Measurements from ENCODE around the gene LSMEM2. TPM values are rescaled to one million over a fixed set of nuclear protein-coding genes. Genes with fewer than 3 reads are reported as not detected.
"Not testable (repeated sequence)": the region's sequence is repeated elsewhere in the genome, so short reads cannot be mapped to it uniquely, and the experiment has no call there.

Gene LSMEM2
- total RNA-seq, 2 donors from 2014 or later, result not detected

DNA sequence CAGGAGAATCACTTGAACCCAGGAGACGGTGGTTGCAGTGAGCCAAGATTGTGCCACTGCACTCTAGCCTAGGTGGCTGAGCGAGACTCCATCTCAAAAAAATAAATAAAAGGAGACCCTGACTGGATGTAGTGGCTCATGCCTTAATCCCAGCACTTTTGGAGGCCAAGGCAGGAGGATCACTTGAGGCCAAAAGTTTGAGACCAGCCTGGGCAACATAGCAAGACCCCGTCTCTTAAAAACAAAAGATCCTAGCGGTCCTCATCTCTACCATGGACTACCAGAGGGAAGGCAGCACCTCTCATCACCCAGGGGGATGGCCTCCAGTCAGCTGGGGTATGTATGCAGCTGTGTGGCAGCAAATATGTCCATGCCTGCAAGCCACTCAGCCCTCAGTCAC lies 16.7 kb upstream of the LSMEM2 start:
- intact Hi-C loops (cut with DNase I, micrococcal nuclease); ATAC-seq; DNase-seq: not testable (repeated sequence)

DNA sequence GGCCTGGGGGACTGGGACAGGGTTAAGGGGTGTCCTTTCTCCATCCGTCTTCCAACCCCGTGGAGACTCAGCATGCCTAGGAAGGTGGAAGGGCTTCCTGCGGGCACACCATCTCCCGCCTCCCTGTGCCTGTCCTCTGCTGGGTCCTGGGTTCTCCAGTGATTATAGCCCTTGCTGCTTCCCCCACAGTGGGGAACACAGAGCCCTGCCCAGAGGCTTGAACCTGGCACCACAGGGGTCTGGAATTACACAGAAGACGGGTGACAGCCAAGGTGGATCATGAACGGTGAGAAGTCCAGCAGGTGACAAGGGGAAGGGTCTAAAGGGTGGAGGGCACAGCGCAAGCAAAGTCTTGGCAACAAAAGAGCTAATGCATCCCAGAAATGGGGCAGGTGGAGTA lies 16.1 kb upstream of the LSMEM2 start:
- no peak for ATAC-seq
- intact Hi-C loops (cut with DNase I, micrococcal nuclease), result no loop called here
- no peak for DNase-seq

DNA sequence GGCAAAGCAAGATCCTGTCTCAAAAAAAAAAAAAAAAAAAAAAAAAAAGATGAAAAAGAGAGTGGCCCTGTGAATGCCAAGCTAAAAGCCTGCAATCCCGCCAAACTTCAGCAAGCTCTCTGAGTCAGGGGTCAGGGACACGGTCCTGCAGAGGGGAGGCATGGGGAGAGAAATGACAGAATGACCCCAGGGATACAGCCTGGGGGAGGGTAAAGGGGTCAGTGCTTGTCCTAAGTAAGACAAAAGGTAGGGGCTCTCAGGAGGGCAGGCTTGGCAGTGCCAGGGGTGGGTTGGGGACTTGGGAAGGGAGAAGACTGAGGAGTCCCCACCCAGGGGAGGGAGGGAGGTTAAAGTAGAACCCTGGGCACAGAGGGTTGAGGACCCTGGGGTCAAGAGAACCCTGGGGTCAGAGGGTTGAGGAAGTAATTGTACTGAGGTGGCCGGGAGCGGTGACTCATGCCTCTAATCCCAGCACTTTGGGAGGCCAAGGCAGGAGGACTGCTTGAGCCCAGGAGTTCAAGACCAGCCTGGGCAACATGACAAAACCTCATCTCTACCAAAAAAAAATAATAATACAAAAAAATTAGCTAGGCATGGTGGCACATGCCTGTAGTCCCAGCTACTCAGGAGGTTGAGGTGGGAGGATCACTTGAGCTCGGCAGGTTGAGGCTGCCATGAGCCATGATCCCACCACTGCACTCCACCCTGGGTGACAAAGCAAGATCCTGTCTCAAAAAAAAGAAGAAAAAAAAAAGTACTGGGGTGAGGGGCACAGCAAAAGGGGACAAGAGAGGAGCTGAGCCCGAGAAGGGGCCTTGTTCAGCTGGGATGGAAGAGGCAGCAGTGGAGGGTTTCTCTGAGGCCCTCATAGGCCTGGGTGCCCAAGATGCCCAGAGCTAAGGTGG lies 15.2 kb upstream of the LSMEM2 start:
- ATAC-seq (no peak), DNase-seq (no peak)
- intact Hi-C loops (cut with DNase I, micrococcal nuclease), result no loop called here

DNA sequence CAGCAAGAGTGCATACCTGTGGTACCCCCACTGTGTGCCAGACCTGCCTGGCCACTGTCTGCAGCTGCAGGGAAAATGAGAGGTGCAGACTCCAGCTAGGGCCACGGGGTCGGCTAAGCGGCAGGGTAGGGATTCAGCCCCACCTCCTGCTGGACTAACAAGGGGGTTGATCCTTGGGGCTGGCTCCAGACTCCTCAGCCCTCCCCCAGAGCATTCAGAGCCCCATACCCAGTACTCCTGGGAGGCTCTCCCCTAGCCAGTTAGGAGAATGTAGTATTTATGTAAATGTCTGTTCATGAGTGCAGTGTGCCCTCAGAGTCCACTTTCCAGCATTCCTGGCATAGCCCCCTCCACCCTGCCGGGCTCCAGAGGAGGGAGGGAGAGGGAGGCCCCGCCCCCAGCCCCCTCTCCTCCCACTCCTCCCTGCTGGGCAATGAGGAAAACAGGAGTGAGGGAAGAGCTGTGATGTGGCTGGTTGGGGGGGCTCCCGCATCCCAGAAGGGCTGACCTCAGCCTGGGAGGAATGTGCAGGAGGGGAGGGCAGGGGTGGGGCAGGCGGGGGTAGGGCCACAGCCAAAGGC lies 14.4 kb upstream of the LSMEM2 start:
- peak; percentile 58 to 69 for DNase-seq
- ATAC-seq, result no peak
- intact Hi-C loops (cut with DNase I, micrococcal nuclease), result no loop called here

DNA sequence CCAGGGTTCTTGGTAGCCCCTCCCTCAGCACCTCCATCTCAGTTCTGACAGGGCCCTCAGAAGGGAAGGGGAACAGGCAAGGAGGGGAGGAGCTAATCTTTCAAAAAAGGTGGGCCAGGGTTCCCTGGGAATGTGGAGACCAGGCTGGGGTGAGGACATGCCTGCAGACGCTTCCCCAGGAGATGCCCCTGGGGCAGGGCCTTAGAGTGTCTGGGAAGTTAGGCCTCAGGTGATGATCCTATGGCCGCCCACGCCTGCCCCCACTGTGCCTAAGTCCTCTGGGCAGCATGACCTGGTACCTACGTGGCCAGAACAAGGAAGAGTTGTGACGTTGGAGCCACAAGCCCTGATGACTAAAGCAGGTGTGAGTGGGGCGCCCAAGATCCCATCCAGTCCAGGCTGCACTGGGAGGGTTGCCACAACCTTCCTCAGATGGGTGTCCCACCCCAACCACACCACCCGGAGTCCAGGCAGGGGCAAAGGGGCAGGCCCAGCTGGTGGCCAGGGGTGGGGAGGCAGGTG lies 13.9 kb upstream of the LSMEM2 start:
- DNase-seq (no peak), ATAC-seq (no peak)
- intact Hi-C loops (cut with DNase I, micrococcal nuclease), result no loop called here

DNA sequence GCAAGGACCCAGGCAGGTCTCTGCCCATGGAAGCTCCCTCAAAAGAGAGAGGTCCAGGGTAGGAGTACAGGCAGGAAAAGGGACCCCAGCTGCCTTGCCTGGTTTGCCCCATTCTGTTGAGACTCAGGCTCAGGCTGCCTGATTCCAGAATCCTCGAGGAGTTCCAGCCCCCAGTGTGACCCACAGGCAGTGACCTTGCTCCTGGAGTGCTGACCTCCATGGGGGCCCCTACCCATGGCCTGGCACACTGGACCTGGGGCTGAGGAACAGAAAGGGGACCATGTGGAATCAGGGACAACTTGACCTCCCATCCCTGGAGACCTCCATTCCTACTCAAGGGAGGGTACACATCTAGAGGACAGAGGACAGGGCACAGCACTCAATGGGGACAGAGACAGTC lies 13.3 kb upstream of the LSMEM2 start:
- ATAC-seq, result no peak
- intact Hi-C loops (cut with DNase I, micrococcal nuclease), result no loop called here
- DNase-seq, result no peak

DNA sequence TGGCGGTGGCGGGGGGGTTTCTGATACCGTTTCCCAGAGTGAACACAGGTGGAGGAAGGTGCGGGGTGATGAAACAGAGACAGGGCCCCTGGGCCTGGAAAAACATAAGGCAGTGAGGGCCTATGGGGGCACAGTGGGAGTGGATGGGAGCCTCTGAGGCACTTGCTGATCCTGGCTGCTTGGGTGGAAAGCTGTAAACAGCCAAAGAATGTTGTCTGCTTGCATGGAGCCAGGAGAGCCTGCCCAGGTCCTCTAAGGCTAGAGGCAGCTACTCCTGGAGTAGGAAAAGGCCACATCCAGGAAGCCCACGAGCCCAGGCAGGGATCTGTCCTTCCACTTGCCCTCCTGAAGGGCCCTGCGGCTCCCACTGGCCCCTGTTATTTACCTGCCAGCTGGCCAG lies 12.9 kb upstream of the LSMEM2 start:
- DNase-seq (no peak), ATAC-seq (no peak)
- intact Hi-C loops (cut with DNase I, micrococcal nuclease), result no loop called here

DNA sequence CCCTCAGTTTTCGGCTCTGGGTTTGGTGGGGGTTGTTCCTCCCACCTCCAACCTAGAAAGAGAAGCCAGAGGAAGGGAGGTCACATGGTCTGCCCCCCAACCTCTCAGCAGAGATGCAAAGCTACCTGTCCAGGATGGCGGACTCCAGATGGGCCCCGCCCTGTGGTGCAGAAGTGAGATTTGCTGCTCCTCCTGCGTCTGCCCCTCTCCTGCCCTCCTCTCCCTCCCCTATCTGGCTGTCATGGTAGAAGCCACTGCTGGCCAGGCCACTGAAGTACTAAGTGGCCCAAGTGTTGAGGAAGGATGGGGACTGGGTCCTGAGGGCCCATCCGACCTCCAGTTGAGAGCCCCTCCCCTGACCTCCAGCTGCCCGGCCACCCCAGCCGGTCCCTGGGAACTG lies 12.1 kb upstream of the LSMEM2 start:
- no peak for ATAC-seq
- intact Hi-C loops (cut with DNase I, micrococcal nuclease), result no loop called here
- DNase-seq, result no peak

DNA sequence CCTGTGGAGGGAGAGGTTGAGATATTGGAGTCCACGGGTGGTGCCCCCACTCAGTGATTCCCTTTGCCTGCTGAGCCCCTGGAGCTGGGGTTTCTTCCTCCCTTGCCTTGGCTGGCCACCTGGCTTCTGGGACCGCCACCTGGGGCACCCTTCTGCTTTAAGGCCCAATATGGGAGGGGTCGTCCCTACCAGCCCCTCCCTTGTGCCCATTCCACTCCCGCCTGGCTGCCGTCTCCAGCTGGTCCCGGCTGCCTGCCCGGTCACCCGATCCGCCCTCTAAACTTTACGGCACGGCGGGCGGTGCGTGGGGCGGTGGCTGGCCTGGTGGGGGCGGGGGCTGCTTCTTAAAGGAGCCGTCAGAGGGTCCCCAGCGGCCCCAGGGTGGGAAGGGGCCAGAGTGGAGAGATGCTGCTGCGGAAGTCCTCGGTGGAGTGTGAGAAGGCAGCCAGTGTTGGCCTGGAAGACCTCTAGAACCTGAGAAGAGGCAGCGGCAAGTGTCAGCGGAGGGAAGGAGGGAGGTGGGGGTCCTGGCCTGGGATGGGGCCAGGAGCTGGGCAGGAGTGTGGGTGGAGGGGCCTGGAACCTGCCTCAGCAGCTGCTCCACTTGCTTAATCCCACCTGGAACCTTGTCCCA lies 11.5 kb upstream of the LSMEM2 start:
- peak; percentile 75 to 84 for DNase-seq
- peak; percentile 55 for ATAC-seq
- intact Hi-C loops (cut with DNase I, micrococcal nuclease), result no loop called here

DNA sequence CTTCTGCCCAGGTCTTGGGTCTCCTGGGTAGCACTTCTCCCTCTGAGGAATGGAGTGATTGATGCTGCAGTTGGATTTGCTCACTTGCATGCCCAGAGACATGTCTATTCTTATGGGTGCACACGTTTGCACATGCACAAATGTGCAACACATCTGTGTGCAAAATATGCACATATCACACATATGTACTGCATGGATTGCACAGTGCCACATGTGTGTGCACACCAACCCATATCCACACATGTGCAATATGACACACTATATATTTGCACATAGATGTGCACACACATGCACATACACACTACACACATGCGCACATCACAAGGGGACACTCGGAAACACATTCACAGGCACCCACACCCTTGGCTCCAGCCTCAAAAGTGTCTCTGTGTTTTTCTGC lies 10.6 kb upstream of the LSMEM2 start:
- intact Hi-C loops (cut with DNase I, micrococcal nuclease), result no loop called here
- no peak for ATAC-seq
- DNase-seq, result no peak

DNA sequence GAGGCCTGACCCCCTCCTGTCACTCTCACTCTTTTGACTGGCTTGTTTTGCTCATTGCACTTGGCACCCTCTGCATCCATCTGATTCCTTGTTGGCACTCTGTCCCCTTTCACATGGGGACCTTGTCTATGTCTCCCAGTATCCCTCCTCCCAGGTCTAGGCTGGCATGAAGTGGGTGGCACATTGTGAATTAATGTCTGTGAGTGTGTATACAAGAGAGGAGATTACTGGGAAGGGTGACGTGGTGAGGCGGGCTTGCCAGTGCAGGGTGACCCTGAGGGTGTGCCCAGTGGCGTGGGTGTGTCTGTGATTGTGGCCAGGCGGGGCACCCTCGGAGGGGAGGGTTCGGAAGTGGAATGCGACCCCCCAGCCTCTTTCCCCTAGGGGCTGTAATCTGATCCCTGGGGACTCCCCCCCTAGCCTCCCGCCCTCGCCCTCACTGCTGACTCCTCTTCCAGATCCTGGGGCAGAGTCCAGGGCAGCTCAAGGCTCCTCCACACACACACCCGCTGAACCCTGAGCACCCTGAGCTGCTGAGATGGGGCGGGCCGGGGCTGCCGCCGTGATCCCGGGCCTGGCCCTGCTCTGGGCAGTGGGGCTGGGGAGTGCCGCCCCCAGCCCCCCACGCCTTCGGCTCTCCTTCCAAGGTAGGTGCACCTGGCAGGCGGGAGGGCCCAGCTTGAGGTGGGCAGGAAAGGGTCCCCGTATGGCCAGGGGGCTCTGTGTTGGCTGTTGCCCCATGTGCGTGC lies 10.0 kb upstream of the LSMEM2 start, which contains the start of gene SEMA3B:
SEMA3B (plus strand) TSS at position 445 of the 749 bp plus-strand sequence; CDS start at position 539, 94 bp downstream.
- DNase-seq (peak; percentile 87 to 91), ATAC-seq (peak; percentile 72)
- intact Hi-C loops (cut with DNase I, micrococcal nuclease), result no loop called here

DNA sequence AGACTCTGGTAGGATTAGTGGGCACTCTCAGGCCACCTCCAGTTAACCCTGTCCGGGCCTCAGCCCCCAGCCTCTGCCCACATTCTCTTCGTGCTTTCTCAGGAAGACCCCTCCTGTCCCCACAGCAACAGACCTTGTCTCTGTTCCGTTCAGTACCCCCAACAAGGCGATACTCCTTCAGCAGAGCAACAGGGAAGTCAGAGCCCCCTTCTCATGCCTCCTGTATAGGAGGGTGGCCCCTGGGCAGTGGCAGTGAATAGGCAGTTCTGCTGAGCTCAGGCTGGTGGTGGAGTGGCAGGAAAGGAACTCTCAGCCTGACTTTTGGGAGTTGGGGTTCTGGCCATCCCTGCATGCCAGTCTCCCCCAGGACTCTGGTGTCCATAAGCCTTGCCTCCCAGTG lies 9.4 kb upstream of the LSMEM2 start:
- intact Hi-C loops (cut with DNase I, micrococcal nuclease), result no loop called here
- ATAC-seq, result no peak

DNA sequence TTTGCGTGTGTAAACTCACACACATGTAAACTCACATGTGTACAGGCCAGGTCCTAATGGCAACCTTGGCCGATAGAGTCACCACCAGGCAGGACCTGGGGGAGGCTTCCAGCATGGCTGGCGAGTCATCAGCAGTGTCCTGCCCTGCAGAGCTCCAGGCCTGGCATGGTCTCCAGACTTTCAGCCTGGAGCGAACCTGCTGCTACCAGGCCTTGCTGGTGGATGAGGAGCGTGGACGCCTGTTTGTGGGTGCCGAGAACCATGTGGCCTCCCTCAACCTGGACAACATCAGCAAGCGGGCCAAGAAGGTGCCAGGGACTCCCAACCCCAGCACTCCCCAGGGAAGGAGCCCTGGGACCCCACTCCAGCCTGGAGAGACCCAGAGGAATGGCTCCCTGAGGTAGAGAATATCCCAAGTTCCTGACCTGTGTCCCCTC lies 8.9 kb upstream of the LSMEM2 start:
- DNase-seq (no peak), ATAC-seq (no peak)
- intact Hi-C loops (cut with DNase I, micrococcal nuclease), result loop anchor here (5.0 to 10.0 kb wide), 2 partner anchors 75 to 78 kb away; partner anchors contain the start of gene GNAT1 (in 2 of the 2)

More for the DNA sequence above, 9.4 kb upstream of the LSMEM2 start:
- DNase-seq, result no peak

DNA sequence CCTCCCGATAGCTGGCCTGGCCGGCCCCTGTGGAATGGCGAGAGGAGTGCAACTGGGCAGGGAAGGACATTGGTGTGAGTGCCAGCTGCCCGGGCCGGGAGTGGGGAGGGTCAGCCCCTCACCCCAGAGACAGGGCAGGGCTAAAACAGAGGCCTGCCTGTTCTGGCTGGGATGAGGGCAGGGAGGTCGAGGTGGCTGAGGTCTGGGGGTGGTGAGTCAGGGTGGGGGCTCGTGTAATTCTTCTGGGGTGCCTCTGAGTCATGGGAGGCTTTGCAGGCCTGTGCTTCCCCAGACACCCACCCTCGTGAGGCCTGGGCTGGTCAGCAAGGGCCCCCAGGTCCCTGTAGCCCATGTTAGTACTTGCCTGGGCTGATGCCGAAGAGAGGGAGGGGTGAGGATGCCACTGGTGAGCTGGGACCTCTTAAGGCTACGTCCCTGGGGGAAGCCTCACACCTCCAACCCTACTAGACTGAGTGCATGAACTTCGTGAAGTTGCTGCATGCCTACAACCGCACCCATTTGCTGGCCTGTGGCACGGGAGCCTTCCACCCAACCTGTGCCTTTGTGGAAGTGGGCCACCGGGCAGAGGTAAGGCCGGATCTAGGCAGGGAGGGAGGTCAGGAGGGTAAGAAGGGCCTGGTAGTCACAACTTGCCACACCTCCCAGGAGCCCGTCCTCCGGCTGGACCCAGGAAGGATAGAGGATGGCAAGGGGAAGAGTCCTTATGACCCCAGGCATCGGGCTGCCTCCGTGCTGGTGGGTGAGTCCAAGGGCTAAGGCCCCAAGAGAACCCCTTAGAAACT lies 8.3 kb upstream of the LSMEM2 start:
- ATAC-seq, result no peak
- no peak for DNase-seq
- intact Hi-C loops (cut with DNase I, micrococcal nuclease), result loop anchor here (5.0 to 10.0 kb wide), 2 partner anchors 76 to 78 kb away; partner anchors contain the start of gene GNAT1 (in 2 of the 2)

DNA sequence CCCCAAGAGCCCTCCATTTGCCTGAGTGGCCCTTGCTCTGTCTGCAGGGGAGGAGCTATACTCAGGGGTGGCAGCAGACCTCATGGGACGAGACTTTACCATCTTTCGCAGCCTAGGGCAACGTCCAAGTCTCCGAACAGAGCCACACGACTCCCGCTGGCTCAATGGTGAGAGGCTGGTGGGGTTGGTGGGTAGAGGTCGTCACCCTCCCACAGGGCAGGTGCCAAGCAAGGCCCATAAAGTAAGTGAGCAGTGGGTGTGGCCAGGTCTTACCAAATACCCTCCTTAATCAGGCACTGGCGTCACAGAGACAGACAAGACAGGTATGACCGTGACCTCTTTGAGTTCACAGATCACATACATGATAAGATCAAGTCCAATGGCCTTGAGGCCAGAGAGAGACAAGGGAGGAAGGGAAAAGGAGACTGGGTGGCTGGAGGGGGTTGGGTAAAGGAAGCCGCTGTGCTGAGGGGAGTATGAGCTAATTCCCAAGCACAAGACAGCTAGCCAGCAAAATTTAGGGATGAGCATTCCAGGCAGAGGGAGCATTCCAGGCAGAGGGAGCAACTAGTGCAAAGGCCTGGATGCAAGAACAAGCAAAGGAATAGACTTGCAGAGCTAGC lies 7.5 kb upstream of the LSMEM2 start:
- intact Hi-C loops (cut with DNase I, micrococcal nuclease), result loop anchor here (5.0 to 10.0 kb wide), 2 partner anchors 77 to 79 kb away; partner anchors contain the start of gene GNAT1 (in 2 of the 2)
- peak; percentile 9 for ATAC-seq
- DNase-seq, result no peak

DNA sequence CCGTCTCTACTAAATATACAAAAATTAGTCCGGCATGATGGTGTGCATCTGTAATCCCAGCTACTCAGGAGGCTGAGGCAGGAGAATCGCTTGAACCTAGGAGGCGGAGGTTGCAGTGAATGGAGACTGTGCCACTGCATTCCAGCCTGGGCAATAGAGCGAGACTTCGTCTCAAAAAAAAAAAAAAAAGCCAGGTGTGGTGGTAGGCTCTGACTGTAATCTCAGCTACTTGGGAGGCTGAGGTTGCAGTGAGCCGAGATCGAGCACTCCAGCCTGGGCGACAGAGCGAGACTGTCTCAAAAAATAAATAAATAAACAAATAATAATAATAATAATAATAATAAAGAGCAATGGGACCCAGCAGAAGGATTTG lies 6.4 kb upstream of the LSMEM2 start:
- ATAC-seq, DNase-seq: not testable (repeated sequence)
- intact Hi-C loops (cut with DNase I, micrococcal nuclease), result loop anchor here (2.0 to 10.0 kb wide), 3 partner anchors 46 to 80 kb away; partner anchors contain the start of gene GNAT1 (in 2 of the 2)

Data from left colon (tissue), 2 donors.